ENCODE data around the gene UMODL1.

UMODL1 gene

GRCh38 chr21:42093186-42093585 is 22.1 kb downstream of the UMODL1 start:
- Histone ChIP-seq H3K27me3 (no peaks in the 10 kb centered on the region), H3K9me3 (no peaks in the 10 kb centered on the region; the same call in 1 of the 2 replicates), H3K4me1 (no peaks in the 10 kb centered on the region), H3K4me3 (ENCODE audit: low read depth, low read length) (no peak overlapping the region), H3K36me3 (no peaks in the 10 kb centered on the region)
- DNase-seq: no peak
- TF ChIP-seq CTCF (IDR thresholded peaks at IDR 0.05; ENCODE audit: low read depth, low read length): no peak

GRCh38 chr21:42093991-42094421 is 22.9 kb downstream of the UMODL1 start:
- no peaks in the 10 kb centered on the region for H3K36me3 ChIP-seq
- no peaks in the 10 kb centered on the region for H3K4me1 ChIP-seq
- H3K9me3 ChIP-seq: no peaks in the 10 kb centered on the region; the same call in 1 of the 2 replicates
- H3K4me3 ChIP-seq (ENCODE audit: low read depth, low read length): no peak overlapping the region
- no peak for DNase-seq
- no peak for TF ChIP-seq CTCF (IDR thresholded peaks at IDR 0.05; ENCODE audit: low read depth, low read length)
- H3K27me3 ChIP-seq: peaks cover 6% of the 10 kb centered on the region

- DNase-seq: no peak
- Histone ChIP-seq H3K4me3 (ENCODE audit: low read depth, low read length) (no peak overlapping the region), H3K27me3 (peaks cover 9% of the 10 kb centered on the region), H3K36me3 (no peaks in the 10 kb centered on the region), H3K9me3 (no peaks in the 10 kb centered on the region; the same call in 1 of the 2 replicates), H3K4me1 (no peaks in the 10 kb centered on the region)
- no peak for TF ChIP-seq CTCF (IDR thresholded peaks at IDR 0.05; ENCODE audit: low read depth, low read length)
Measured at GRCh38 chr21:42094811-42095210, 23.7 kb downstream of the UMODL1 start.

- no peak overlapping the region for H3K4me3 ChIP-seq (ENCODE audit: low read depth, low read length)
- no peak for DNase-seq
- TF ChIP-seq CTCF (IDR thresholded peaks at IDR 0.05; ENCODE audit: low read depth, low read length): no peak
- H3K9me3 ChIP-seq: no peaks in the 10 kb centered on the region; the same call in 1 of the 2 replicates
- H3K27me3 ChIP-seq: peaks cover 9% of the 10 kb centered on the region
- H3K4me1 ChIP-seq: no peaks in the 10 kb centered on the region
- no peaks in the 10 kb centered on the region for H3K36me3 ChIP-seq
Measured at GRCh38 chr21:42095581-42095980, 24.5 kb downstream of the UMODL1 start.

GRCh38 chr21:42096566-42096965 is 25.4 kb downstream of the UMODL1 start:
- Histone ChIP-seq H3K4me1 (no peaks in the 10 kb centered on the region), H3K36me3 (no peaks in the 10 kb centered on the region), H3K27me3 (peaks cover 12% of the 10 kb centered on the region), H3K4me3 (ENCODE audit: low read depth, low read length) (no peak overlapping the region), H3K9me3 (no peaks in the 10 kb centered on the region; the same call in 1 of the 2 replicates)
- no peak for TF ChIP-seq CTCF (IDR thresholded peaks at IDR 0.05; ENCODE audit: low read depth, low read length)
- DNase-seq: no peak

GRCh38 chr21:42097274-42097673 is 26.2 kb downstream of the UMODL1 start:
- H3K9me3 ChIP-seq: no peaks in the 10 kb centered on the region; the same call in 1 of the 2 replicates
- no peak for DNase-seq

More at GRCh38 chr21:42097274-42097673, 26.2 kb downstream of the UMODL1 start:
- no peaks in the 10 kb centered on the region for H3K36me3 ChIP-seq
- H3K27me3 ChIP-seq: peaks cover 18% of the 10 kb centered on the region
- H3K4me3 ChIP-seq (ENCODE audit: low read depth, low read length): no peak overlapping the region
- no peaks in the 10 kb centered on the region for H3K4me1 ChIP-seq
- TF ChIP-seq CTCF (IDR thresholded peaks at IDR 0.05; ENCODE audit: low read depth, low read length): no peak

Data from BE2C (cell line).